GM19099 (cell line): ENCODE measurements around the gene ABCC11.

ENCODE experiments used
- POLR2A ChIP-seq: IDR thresholded peaks from 3 replicates; pipeline ENCODE4 v1.6.1; 2011; ENCODE audit warnings: low read depth; ENCODE audit not compliant: insufficient read length; ENCODE audit errors: extremely low read depth

Gene ABCC11

GRCh38 chr16:48247311-48247710, at the start of gene ABCC11:
TSS of gene ABCC11 (minus strand) at chr16:48247539. CDS start at chr16:48231921, 15,618 bp downstream.
- TF ChIP-seq POLR2A = no peak

GRCh38 chr16:48295488-48296281, 48.3 kb upstream of the ABCC11 start:
- TF ChIP-seq POLR2A = no peak

GRCh38 chr16:48294724-48295123, 47.4 kb upstream of the ABCC11 start:
- no peak for TF ChIP-seq POLR2A

- no peak for TF ChIP-seq POLR2A
Observed at GRCh38 chr16:48292452-48292851, 45.1 kb upstream of the ABCC11 start.

GRCh38 chr16:48291754-48292153, 44.4 kb upstream of the ABCC11 start:
- no peak for TF ChIP-seq POLR2A

GRCh38 chr16:48291303-48291702, 44.0 kb upstream of the ABCC11 start:
- TF ChIP-seq POLR2A = no peak

- no peak for TF ChIP-seq POLR2A
Observed at GRCh38 chr16:48287239-48287638, 39.9 kb upstream of the ABCC11 start.

GRCh38 chr16:48284772-48285409, 37.6 kb upstream of the ABCC11 start:
- TF ChIP-seq POLR2A = no peak

GRCh38 chr16:48282636-48283263, 35.4 kb upstream of the ABCC11 start:
- TF ChIP-seq POLR2A = no peak

- no peak for TF ChIP-seq POLR2A
Observed at GRCh38 chr16:48280546-48280945, 33.2 kb upstream of the ABCC11 start.

- no peak for TF ChIP-seq POLR2A
Observed at GRCh38 chr16:48279199-48279598, 31.9 kb upstream of the ABCC11 start.

- no peak for TF ChIP-seq POLR2A
Observed at GRCh38 chr16:48277158-48277557, 29.8 kb upstream of the ABCC11 start.

- TF ChIP-seq POLR2A = no peak
Observed at GRCh38 chr16:48276102-48276501, 28.8 kb upstream of the ABCC11 start.

- TF ChIP-seq POLR2A = no peak
Observed at GRCh38 chr16:48274476-48274875, 27.1 kb upstream of the ABCC11 start.

- no peak for TF ChIP-seq POLR2A
Observed at GRCh38 chr16:48272837-48273421, 25.6 kb upstream of the ABCC11 start.

GRCh38 chr16:48271728-48272127, 24.4 kb upstream of the ABCC11 start:
- no peak for TF ChIP-seq POLR2A

GRCh38 chr16:48269011-48269410, 21.7 kb upstream of the ABCC11 start:
- no peak for TF ChIP-seq POLR2A
